K562 (cell line): ENCODE data around the gene SCFD2. TPM values are rescaled to one million over a fixed set of nuclear protein-coding genes. Genes with fewer than 3 reads are reported as not detected.

Source experiments
- ATAC-seq: fragments of 200-7000 bp; cut with Tn5 transposase; 3 replicates; pipeline ENCODE4 v1.9.1; 2020; ENCODE audit warnings: moderate library complexity
- BruUV-seq: library from RNA; stranded (reverse); fragments of 400-500 nt; replicated peaks from 2 replicates; lab custom pipeline; 2021; lab: Mats Ljungman, UMichigan
- CTCF ChIA-PET: fragments of 300-600 bp; formaldehyde crosslinking; extraction: SDS; loops from one replicate; lab custom pipeline; 2021; ENCODE audit warnings: low intra/inter-chr PET ratio; lab: Yijun Ruan, JAX
- POLR2A ChIA-PET: fragments of 300-600, 350-650 bp; sonication (Branson Sonifier 250); formaldehyde crosslinking; extraction: SDS; loops from one replicate; lab custom pipeline; 2021; ENCODE audit warnings: antibody characterized with exemption, inconsistent platforms; lab: Yijun Ruan, JAX
- DNase-seq, 4 experiments: peaks; one replicate each; pipeline versions ENCODE4 v3.0.0 to v3.0.0-alpha.2; 2011 to 2018; ENCODE audit warnings: low spot score in 3 of 4, mixed read lengths in 3 of 4; ENCODE audit errors: extremely low read depth in 1 of 4
- FAIRE-seq: peaks from 2 replicates; lab custom pipeline; 2011; peaks lifted over from hg19 to GRCh38; lab: Jason Lieb, UNC
- H2AFZ ChIP-seq: 2 replicates; pipeline ENCODE4 v1.6.0; 2011; ENCODE audit warnings: low read depth, low read length, control low read depth, inconsistent platforms
- H3K27ac ChIP-seq: fragments of 200-600 bp; 3 replicates; pipeline ENCODE4 v1.8.0; 2011; ENCODE audit warnings: low read depth, mild to moderate bottlenecking, control low read depth, inconsistent platforms, low read length, moderate library complexity, mixed read lengths; ENCODE audit errors: extremely low read depth
- H3K27me3 ChIP-seq, 2 experiments: fragments of 300-600 bp in 1 of 2; 2 replicates in 1 of 2; 3 replicates in 1 of 2; pipeline versions ENCODE4 v1.6.0 to v1.8.0; 2011; ENCODE audit warnings: inconsistent platforms in 2 of 2, low read length in 2 of 2, mild to moderate bottlenecking in 1 of 2, mixed read lengths in 1 of 2, moderate library complexity in 1 of 2; ENCODE audit not compliant: control insufficient read depth in 2 of 2, insufficient read depth in 2 of 2
- H3K36me3 ChIP-seq: fragments of 300-600 bp; 3 replicates; pipeline ENCODE4 v1.8.0; 2011; ENCODE audit warnings: mild to moderate bottlenecking, low read length, inconsistent platforms; ENCODE audit not compliant: control insufficient read depth, insufficient read depth
- H3K4me1 ChIP-seq, 2 experiments: fragments of 200-600 bp in 1 of 2; replicated peaks in 1 of 2; 2 replicates in 1 of 2; 3 replicates in 1 of 2; pipeline versions ENCODE4 v1.5.1 to v1.8.0; 2011; ENCODE audit warnings: inconsistent platforms in 2 of 2, low read length in 2 of 2, mild to moderate bottlenecking in 1 of 2, mixed read lengths in 1 of 2, moderate library complexity in 1 of 2; ENCODE audit not compliant: control insufficient read depth in 2 of 2, insufficient read depth in 2 of 2
- H3K4me2 ChIP-seq: 2 replicates; pipeline ENCODE4 v1.6.1; 2011; ENCODE audit warnings: low read length, control low read depth, inconsistent platforms, mixed read lengths; ENCODE audit not compliant: insufficient read depth
- H3K4me3 ChIP-seq: fragments of 200-600 bp; sonication (generic), shearing (Covaris generic); 2 replicates; pipeline ENCODE4 v1.5.1; 2016; ENCODE audit warnings: control low read depth, inconsistent platforms
- H3K79me2 ChIP-seq: fragments of 200-600 bp; 3 replicates; pipeline ENCODE4 v1.8.0; 2011; ENCODE audit warnings: low read length, inconsistent platforms; ENCODE audit not compliant: control insufficient read depth, insufficient read depth
- H3K9ac ChIP-seq, 2 experiments: 2 replicates each; pipeline versions ENCODE4 v1.6.0 to v1.6.1; 2011; ENCODE audit warnings: low read depth in 2 of 2, low read length in 2 of 2, control low read depth in 1 of 2, inconsistent platforms in 1 of 2, mild to moderate bottlenecking in 1 of 2, mixed read lengths in 1 of 2; ENCODE audit not compliant: insufficient read depth in 1 of 2
- H3K9me1 ChIP-seq: one replicate; pipeline ENCODE4 v1.6.0; 2011; ENCODE audit warnings: inconsistent platforms, mild to moderate bottlenecking, low read length, moderate library complexity; ENCODE audit not compliant: control insufficient read depth, insufficient read depth
- H3K9me3 ChIP-seq: replicated peaks from 2 replicates; pipeline ENCODE4 v1.5.1; 2011; ENCODE audit warnings: low read depth, low read length, inconsistent platforms; ENCODE audit not compliant: control insufficient read depth, insufficient read depth
- H4K20me1 ChIP-seq: replicated peaks from 2 replicates; pipeline ENCODE4 v1.6.1; 2011; ENCODE audit warnings: low read length, inconsistent platforms, mixed read lengths; ENCODE audit not compliant: control insufficient read depth, insufficient read depth
- FOXK2 ChIP-seq, 2 experiments: fragments of 450-650 bp; IDR thresholded peaks in 1 of 2; conservative IDR thresholded peaks in 1 of 2; 2 replicates each; pipeline ENCODE4 v1.6.1; 2016; ENCODE audit warnings: low read depth in 2 of 2, mild to moderate bottlenecking in 1 of 2
- GTF2E2 ChIP-seq: fragments of 200-800 bp; sonication (Bioruptor generic); IDR thresholded peaks from 2 replicates; pipeline ENCODE4 v1.6.1; 2016; ENCODE audit warnings: missing genetic modification characterization, missing compliant biosample characterization
- HCFC1 ChIP-seq: IDR thresholded peaks from 2 replicates; pipeline ENCODE4 v1.6.1; 2012; ENCODE audit warnings: low read depth, low read length, improper control_type of control experiment
- HDAC2 ChIP-seq: fragments of 450-650 bp; IDR thresholded peaks from 2 replicates; pipeline ENCODE4 v1.6.1; 2016; ENCODE audit warnings: mild to moderate bottlenecking
- NELFE ChIP-seq: IDR thresholded peaks from 2 replicates; pipeline ENCODE4 v1.6.1; 2011; ENCODE audit warnings: mild to moderate bottlenecking; ENCODE audit not compliant: insufficient read depth, insufficient read length
- TBL1XR1 ChIP-seq, 2 experiments: IDR thresholded peaks; 2 replicates each; pipeline ENCODE4 v1.6.1; 2012; ENCODE audit warnings: improper control_type of control experiment in 2 of 2, low read length in 2 of 2, mild to moderate bottlenecking in 1 of 2
- ZNF140 ChIP-seq: fragments of 250-450 bp; sonication (Bioruptor Pico); IDR thresholded peaks from 2 replicates; pipeline ENCODE4 v1.8.0; 2021; ENCODE audit warnings: moderate library complexity, mild to moderate bottlenecking, inconsistent platforms
- ZNF444 ChIP-seq: fragments of 250-450 bp; sonication (Bioruptor Pico); IDR thresholded peaks from 2 replicates; pipeline ENCODE4 v1.4.0; 2020; ENCODE audit warnings: mild to moderate bottlenecking, moderate library complexity
- ZNF830 ChIP-seq: fragments of 250-450 bp; sonication (Bioruptor Pico); IDR thresholded peaks from 2 replicates; pipeline ENCODE4 v1.5.0; 2021; ENCODE audit warnings: mild to moderate bottlenecking
- WGBS: fragments of 100-300 bp; shearing (Covaris generic); methylation state at CpG from one replicate; pipeline ENCODE4 v1.1.6; 2016; ENCODE audit warnings: low coverage, mixed read lengths; ENCODE audit not compliant: insufficient coverage; ENCODE audit errors: missing lambda C conversion rate; 5-methylcytosine and 5-hydroxymethylcytosine counted together
- in situ Hi-C: fragments of 300-500 bp; cut with MboI; formaldehyde crosslinking; loops from 4 replicates; pipeline ENCODE4 v1.15.0; 2018; ENCODE audit warnings: inconsistent platforms, mixed read lengths
- intact Hi-C: fragments of 100-400 bp; cut with micrococcal nuclease; formaldehyde crosslinking; loops from 2 replicates; pipeline ENCODE4 v1.14.2; 2022
- polyA plus RNA-seq, 8 experiments: library from polyadenylated mRNA; depleted of rRNA in 4 of 8; stranded (reverse) in 5 of 8; unstranded in 3 of 8; fragments of >200 nt; fragmentation: Nextera tagmentation in 2 of 8; fragmentation: Illumina TruSeq in 1 of 8; extraction: Ambion mirVana in 2 of 8; extraction: Trizol in 1 of 8; gene quantifications; 2 replicates each; pipeline versions ENCODE4 v1.2.1 to v1.2.3, GENCODE V29; 2011 to 2014; ENCODE audit warnings: inconsistent platforms in 1 of 8, missing spikeins in 1 of 8
- total RNA-seq, 7 experiments: library from RNA; depleted of rRNA in 6 of 7; stranded (reverse); fragments of >200 nt in 6 of 7; fragmentation: Illumina TruSeq in 2 of 7; extraction: Trizol in 2 of 7; gene quantifications; 2 replicates each; pipeline versions ENCODE4 v1.2.1 to v1.2.3, GENCODE V29; 2011 to 2021; ENCODE audit warnings: low replicate concordance in 1 of 7
- TF ChIP-seq, protein P1 (sequence below): fragments of 250-450 bp; sonication (Bioruptor Pico); IDR thresholded peaks from 2 replicates; pipeline ENCODE4 v1.8.0; 2021; ENCODE audit warnings: mild to moderate bottlenecking, moderate library complexity
- TF ChIP-seq, protein P2 (sequence below), 2 experiments: fragments of 450-650 bp; IDR thresholded peaks; 2 replicates each; pipeline ENCODE4 v1.6.1; 2016; ENCODE audit warnings: mild to moderate bottlenecking in 2 of 2, borderline replicate concordance in 1 of 2, low read depth in 1 of 2, moderate library complexity in 1 of 2

Gene SCFD2
- total and polyA plus RNA-seq, 9 of the 15 experiments (the other 6 are each of a cell fraction or from before 2014, with no cell fraction given), result 5.7 to 30.3 (median 22.8) TPM

- ChIA-PET CTCF (interaction anchor here (0.6 kb wide), 1 partner anchor 16 kb away, joined by 3 read pairs; no protein-coding TSS in a partner anchor), POLR2A (interaction anchor here (0.6 kb wide), 1 partner anchor 716 kb away, joined by 4 read pairs; no protein-coding TSS in a partner anchor)
- Histone ChIP-seq H3K9me1 (no peaks in the 10 kb centered on the region), H3K79me2 (no peaks in the 10 kb centered on the region), H4K20me1 (no peaks in the 10 kb centered on the region), H3K27ac (no peak overlapping the region), H3K4me1 (peaks cover 0 to 6% of the 10 kb centered on the region in 2 experiments; a peak in 2 of 5 replicates), H3K9me3 (no peaks in the 10 kb centered on the region), H3K36me3 (no peaks in the 10 kb centered on the region), H3K27me3 (no peaks in the 10 kb centered on the region), H3K4me3 (no peak overlapping the region), H3K4me2 (no peak overlapping the region), H3K9ac (no peak overlapping the region), H2AFZ (no peak overlapping the region)
- in situ Hi-C loops (no loop called here), intact Hi-C loops (no loop called here)
- FAIRE-seq (no peak), ATAC-seq (no peak), DNase-seq (no peak)
- TF ChIP-seq, protein P1, sequence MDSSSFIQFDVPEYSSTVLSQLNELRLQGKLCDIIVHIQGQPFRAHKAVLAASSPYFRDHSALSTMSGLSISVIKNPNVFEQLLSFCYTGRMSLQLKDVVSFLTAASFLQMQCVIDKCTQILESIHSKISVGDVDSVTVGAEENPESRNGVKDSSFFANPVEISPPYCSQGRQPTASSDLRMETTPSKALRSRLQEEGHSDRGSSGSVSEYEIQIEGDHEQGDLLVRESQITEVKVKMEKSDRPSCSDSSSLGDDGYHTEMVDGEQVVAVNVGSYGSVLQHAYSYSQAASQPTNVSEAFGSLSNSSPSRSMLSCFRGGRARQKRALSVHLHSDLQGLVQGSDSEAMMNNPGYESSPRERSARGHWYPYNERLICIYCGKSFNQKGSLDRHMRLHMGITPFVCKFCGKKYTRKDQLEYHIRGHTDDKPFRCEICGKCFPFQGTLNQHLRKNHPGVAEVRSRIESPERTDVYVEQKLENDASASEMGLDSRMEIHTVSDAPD (CRISPR knock-in tag), result no peak
- TF ChIP-seq FOXK2 (conservative IDR thresholded peaks at IDR 0.05 in 1 of 2, IDR thresholded peaks at IDR 0.05 in 1 of 2; ENCODE audit: low read depth in 2 of 2) (no peak), NELFE (no peak), TBL1XR1 (IDR thresholded peaks at IDR 0.05; ENCODE audit: low read length in 2 of 2) (no peak), HCFC1 (no peak), HDAC2 (no peak), GTF2E2 (tag) (no peak), ZNF444 (CRISPR knock-in tag) (no peak), ZNF140 (CRISPR knock-in tag) (no peak), ZNF830 (no peak)
- TF ChIP-seq, protein P2, sequence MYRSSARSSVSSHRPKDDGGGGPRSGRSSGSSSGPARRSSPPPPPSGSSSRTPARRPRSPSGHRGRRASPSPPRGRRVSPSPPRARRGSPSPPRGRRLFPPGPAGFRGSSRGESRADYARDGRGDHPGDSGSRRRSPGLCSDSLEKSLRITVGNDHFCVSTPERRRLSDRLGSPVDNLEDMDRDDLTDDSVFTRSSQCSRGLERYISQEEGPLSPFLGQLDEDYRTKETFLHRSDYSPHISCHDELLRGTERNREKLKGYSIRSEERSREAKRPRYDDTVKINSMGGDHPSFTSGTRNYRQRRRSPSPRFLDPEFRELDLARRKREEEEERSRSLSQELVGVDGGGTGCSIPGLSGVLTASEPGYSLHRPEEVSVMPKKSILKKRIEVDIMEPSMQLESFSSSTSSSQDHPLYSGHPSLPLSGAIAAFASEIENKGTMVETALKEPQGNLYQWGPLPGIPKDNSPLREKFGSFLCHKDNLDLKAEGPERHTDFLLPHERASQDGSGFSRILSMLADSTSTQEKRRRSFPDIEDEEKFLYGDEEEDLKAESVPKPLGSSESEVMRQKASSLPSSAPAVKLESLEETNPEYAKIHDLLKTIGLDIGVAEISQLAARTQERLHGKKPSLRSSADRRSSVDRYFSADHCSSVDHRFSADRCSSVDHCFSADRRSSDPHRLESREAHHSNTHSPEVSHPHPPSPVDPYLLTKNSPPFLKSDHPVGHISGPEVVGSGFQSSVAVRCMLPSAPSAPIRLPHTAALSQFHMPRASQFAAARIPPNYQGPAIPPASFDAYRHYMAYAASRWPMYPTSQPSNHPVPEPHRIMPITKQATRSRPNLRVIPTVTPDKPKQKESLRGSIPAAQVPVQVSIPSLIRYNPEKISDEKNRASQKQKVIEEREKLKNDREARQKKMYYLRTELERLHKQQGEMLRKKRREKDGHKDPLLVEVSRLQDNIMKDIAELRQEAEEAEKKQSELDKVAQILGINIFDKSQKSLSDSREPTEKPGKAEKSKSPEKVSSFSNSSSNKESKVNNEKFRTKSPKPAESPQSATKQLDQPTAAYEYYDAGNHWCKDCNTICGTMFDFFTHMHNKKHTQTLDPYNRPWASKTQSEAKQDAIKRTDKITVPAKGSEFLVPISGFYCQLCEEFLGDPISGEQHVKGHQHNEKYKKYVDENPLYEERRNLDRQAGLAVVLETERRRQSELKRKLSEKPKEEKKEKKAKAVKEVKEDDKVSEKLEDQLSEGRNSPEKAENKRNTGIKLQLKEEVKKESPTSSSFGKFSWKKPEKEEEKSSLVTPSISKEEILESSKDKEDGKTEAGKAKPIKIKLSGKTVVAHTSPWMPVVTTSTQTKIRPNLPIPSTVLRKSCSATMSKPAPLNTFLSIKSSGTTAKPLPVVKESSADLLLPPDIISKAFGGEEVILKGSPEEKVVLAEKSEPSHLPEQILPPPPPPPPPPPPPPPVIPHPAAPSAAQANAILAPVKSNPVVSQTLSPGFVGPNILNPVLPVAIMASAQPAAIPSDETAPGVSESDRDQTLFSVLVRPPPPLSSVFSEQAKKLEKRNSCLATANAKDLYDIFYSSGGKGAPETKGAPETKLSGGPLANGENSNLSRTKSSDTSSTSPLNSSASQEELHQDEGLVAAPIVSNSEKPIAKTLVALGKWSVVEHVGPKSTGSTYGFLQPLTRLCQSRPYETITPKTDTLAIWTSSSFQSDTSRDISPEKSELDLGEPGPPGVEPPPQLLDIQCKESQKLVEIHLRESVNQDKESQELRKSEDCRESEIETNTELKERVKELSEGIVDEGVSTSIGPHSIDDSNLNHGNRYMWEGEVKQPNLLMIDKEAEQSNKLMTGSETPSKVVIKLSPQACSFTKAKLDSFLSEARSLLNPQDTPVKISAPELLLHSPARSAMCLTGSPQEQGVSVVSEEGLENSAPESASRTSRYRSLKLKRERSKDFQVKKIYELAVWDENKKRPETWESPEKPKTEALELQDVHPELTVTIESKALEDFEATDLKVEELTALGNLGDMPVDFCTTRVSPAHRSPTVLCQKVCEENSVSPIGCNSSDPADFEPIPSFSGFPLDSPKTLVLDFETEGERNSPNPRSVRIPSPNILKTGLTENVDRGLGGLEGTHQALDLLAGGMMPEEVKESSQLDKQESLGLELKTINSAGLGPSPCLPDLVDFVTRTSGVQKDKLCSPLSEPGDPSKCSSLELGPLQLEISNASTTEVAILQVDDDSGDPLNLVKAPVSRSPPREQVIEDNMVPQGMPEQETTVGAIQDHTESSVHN (IDR thresholded peaks at IDR 0.05; ENCODE audit: borderline replicate concordance in 1 of 2, low read depth in 1 of 2), result no peak
- no TSS peak for BruUV-seq
- 65% methylated on average over 2 of the region's 3 CpGs for WGBS
Measured at GRCh38 chr4:52998413-52998812, 367.4 kb downstream of the SCFD2 start.
